Subcutaneous adipose tissue (tissue), 4 donors: ENCODE data around the gene DSTN. TPM values are rescaled to one million over a fixed set of nuclear protein-coding genes. Genes with fewer than 3 reads are reported as not detected.

Experiments
- CTCF ChIP-seq: fragments of 450-650 bp; IDR thresholded peaks from one replicate; pipeline ENCODE4 v1.5.1; 2016; ENCODE audit warnings: low read depth, mild to moderate bottlenecking, control low read depth, antibody characterized with exemption, moderate library complexity
- total RNA-seq, 4 donors: library from RNA; depleted of rRNA; stranded (reverse); fragments of >200 nt; gene quantifications; one replicate each; pipeline ENCODE4 v1.1.0, GENCODE V29; 2016

The DSTN gene
- total RNA-seq, 4 donors from 2014 or later, result 177 to 276 (median 212) TPM

- no peak for TF ChIP-seq CTCF
These were observed 55.6 kb downstream of the DSTN start for GRCh38 chr20:17625246-17626051.

GRCh38 chr20:17626217-17627007, 56.5 kb downstream of the DSTN start:
- no peak for TF ChIP-seq CTCF

GRCh38 chr20:17627101-17627955, 57.5 kb downstream of the DSTN start:
- no peak for TF ChIP-seq CTCF

- no peak for TF ChIP-seq CTCF
These were observed 58.4 kb downstream of the DSTN start for GRCh38 chr20:17628101-17628841.

GRCh38 chr20:17629025-17629424, 59.1 kb downstream of the DSTN start:
- TF ChIP-seq CTCF, result no peak

GRCh38 chr20:17629678-17630089, 59.8 kb downstream of the DSTN start:
- no peak for TF ChIP-seq CTCF
